ENCODE results near the gene FRMD4A. TPM values are rescaled to one million over a fixed set of nuclear protein-coding genes. Genes with fewer than 3 reads are reported as not detected.

Gene FRMD4A
- polyA plus RNA-seq, 1 donor (not counting 4 experiments of a cell fraction or from before 2014, with no cell fraction given): 12.9 TPM

- Histone ChIP-seq H3K27ac (ENCODE audit: control insufficient read depth, insufficient read depth, low read length) (no peak overlapping the region), H2AFZ (ENCODE audit: control insufficient read depth, low read length) (no peak overlapping the region), H3K9me3 (ENCODE audit: control insufficient read depth, low read depth, low read length) (no peaks in the 10 kb centered on the region), H3K36me3 (ENCODE audit: control insufficient read depth in 2 of 2, extremely low read depth in 1 of 2, insufficient read depth in 2 of 2, low read length in 2 of 2) (no peaks in the 10 kb centered on the region), H3K4me1 (ENCODE audit: control insufficient read depth, extremely low read depth, insufficient read depth, low read length) (peaks cover 22% of the 10 kb centered on the region), H3K79me2 (ENCODE audit: control insufficient read depth, insufficient read depth, low read length) (peaks cover 27% of the 10 kb centered on the region), H3K27me3 (ENCODE audit: control insufficient read depth, extremely low read depth, insufficient read depth, low read length) (peaks cover 10% of the 10 kb centered on the region), H4K20me1 (ENCODE audit: control insufficient read depth, extremely low read depth, insufficient read depth, low read length) (no peaks in the 10 kb centered on the region), H3K4me2 (ENCODE audit: control insufficient read depth, extremely low read depth, insufficient read depth, low read depth, low read length) (no peak overlapping the region), H3K9ac (ENCODE audit: control insufficient read depth, extremely low read depth, insufficient read depth, low read length) (no peak overlapping the region), H3K4me3 (ENCODE audit: control insufficient read depth in 2 of 3, extremely low read depth in 1 of 3, insufficient read depth in 2 of 3, low read depth in 1 of 3, low read length in 3 of 3) (no peak overlapping the region), H3K9me1 (ENCODE audit: control insufficient read depth, extremely low read depth, insufficient read depth, low read length) (no peaks in the 10 kb centered on the region)
- no peak for FAIRE-seq
- DNase-seq (ENCODE audit: low read depth, low spot score): no peak
- TF ChIP-seq EZH2 (IDR thresholded peaks at IDR 0.05; ENCODE audit: low read length) (no peak), CTCF (optimal IDR thresholded peaks at IDR 0.05 in 1 of 3, IDR thresholded peaks at IDR 0.05 in 1 of 3, conservative IDR thresholded peaks at IDR 0.05 in 1 of 3; ENCODE audit: extremely low read depth in 1 of 3, insufficient read depth in 2 of 3, low read length in 3 of 3) (no peak)
- dilution Hi-C loops (cut with MboI; ENCODE audit: extremely low pct_ligation_motif_present, low sequenced_read_pairs): no loop called here
Measured at GRCh38 chr10:13892871-13893270, 437.9 kb downstream of the FRMD4A start.

GRCh38 chr10:13892001-13892491 is 438.7 kb downstream of the FRMD4A start:
- Histone ChIP-seq H3K27ac (ENCODE audit: control insufficient read depth, insufficient read depth, low read length) (peak overlapping the region; percentile 16), H3K9me3 (ENCODE audit: control insufficient read depth, low read depth, low read length) (no peaks in the 10 kb centered on the region), H3K4me2 (ENCODE audit: control insufficient read depth, extremely low read depth, insufficient read depth, low read depth, low read length) (peak overlapping the region; percentile 75), H3K9ac (ENCODE audit: control insufficient read depth, extremely low read depth, insufficient read depth, low read length) (peak overlapping the region; percentile 68), H3K4me1 (ENCODE audit: control insufficient read depth, extremely low read depth, insufficient read depth, low read length) (peaks cover 22% of the 10 kb centered on the region), H4K20me1 (ENCODE audit: control insufficient read depth, extremely low read depth, insufficient read depth, low read length) (no peaks in the 10 kb centered on the region), H3K79me2 (ENCODE audit: control insufficient read depth, insufficient read depth, low read length) (peaks cover 31% of the 10 kb centered on the region), H2AFZ (ENCODE audit: control insufficient read depth, low read length) (peak overlapping the region; percentile 74), H3K27me3 (ENCODE audit: control insufficient read depth, extremely low read depth, insufficient read depth, low read length) (peaks cover 10% of the 10 kb centered on the region), H3K4me3 (ENCODE audit: control insufficient read depth in 2 of 3, extremely low read depth in 1 of 3, insufficient read depth in 2 of 3, low read depth in 1 of 3, low read length in 3 of 3) (peak overlapping the region; percentile 17 to 58 (median 41)), H3K9me1 (ENCODE audit: control insufficient read depth, extremely low read depth, insufficient read depth, low read length) (no peaks in the 10 kb centered on the region), H3K36me3 (ENCODE audit: control insufficient read depth in 2 of 2, extremely low read depth in 1 of 2, insufficient read depth in 2 of 2, low read length in 2 of 2) (no peaks in the 10 kb centered on the region)
- DNase-seq (ENCODE audit: low read depth, low spot score): no peak
- peak; percentile 26 for FAIRE-seq
- dilution Hi-C loops (cut with MboI; ENCODE audit: extremely low pct_ligation_motif_present, low sequenced_read_pairs): no loop called here
- no peak for TF ChIP-seq EZH2 (IDR thresholded peaks at IDR 0.05; ENCODE audit: low read length)
- TF ChIP-seq CTCF (optimal IDR thresholded peaks at IDR 0.05 in 1 of 3, IDR thresholded peaks at IDR 0.05 in 1 of 3, conservative IDR thresholded peaks at IDR 0.05 in 1 of 3; ENCODE audit: extremely low read depth in 1 of 3, insufficient read depth in 2 of 3, low read length in 3 of 3): no peak
